Measurements from ENCODE around the gene BICRA. TPM values are rescaled to one million over a fixed set of nuclear protein-coding genes. Genes with fewer than 3 reads are reported as not detected.
A peak's percentile ranks its signal among the peaks of the same experiment; 100 is the strongest.

Gene BICRA
- total RNA-seq, 1 experiment from 2014 or later = 29.3 TPM

DNA sequence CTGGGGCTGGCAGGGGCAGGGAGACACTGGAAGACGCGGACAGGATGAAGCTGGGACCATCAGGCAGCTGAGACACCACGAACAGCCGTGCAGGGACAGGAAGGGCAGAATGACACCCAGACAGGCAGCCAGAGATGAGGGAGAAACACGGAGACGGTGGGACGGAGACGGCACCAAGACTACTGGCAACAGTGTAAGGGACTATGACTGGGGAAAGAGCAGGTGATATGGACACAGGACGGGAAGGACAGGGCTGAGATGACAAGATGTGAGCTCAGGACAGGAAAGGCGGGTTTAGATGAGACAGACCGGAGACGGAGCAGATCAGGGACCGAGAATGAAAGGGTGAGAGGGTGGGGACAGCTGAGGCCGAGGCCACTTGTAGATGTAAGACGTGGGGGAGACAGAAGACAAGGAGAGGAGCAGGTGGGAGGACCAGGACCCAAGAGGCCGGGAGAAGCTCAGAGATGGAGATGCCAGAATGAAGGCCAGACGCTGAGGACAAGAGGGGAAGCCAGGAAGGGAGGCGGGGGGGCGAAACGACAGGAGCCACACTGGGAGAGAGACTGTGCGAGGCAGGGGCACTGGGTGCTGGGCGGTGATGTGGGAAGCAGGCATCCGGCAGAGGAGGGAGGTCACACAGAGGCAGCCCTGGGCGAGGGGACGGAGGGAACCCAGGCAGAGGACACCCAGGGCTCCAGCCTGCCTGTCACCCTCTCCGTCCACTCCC is 86.8 kb downstream of the BICRA start:
- no peaks in the 10 kb centered on the region for H3K4me1 ChIP-seq (ENCODE audit: insufficient read depth, low read length)
- H4K20me1 ChIP-seq (ENCODE audit: control insufficient read depth, insufficient read depth, insufficient read length) = no peaks in the 10 kb centered on the region
- no peak overlapping the region for H2AFZ ChIP-seq (ENCODE audit: low read length)
- no peaks in the 10 kb centered on the region for H3K27me3 ChIP-seq (ENCODE audit: insufficient read depth, low read length)
- no peak overlapping the region for H3K4ac ChIP-seq (ENCODE audit: low read depth, low read length)
- peak overlapping the region in 2 of 3 experiments; percentile 58 to 68; a peak in 4 of 7 replicates for H3K27ac Mint-ChIP-seq
- DNase-seq = no peak
- H3K27me3 Mint-ChIP-seq (ENCODE audit: low read depth) = no peaks in the 10 kb centered on the region
- H2BK120ac ChIP-seq (ENCODE audit: low read depth, low read length, poor library complexity, severe bottlenecking) = no peak overlapping the region
- no peaks in the 10 kb centered on the region for H3K9me3 ChIP-seq (ENCODE audit: control insufficient read depth, low read depth, low read length)
- H3K4me1 Mint-ChIP-seq = peaks cover 2 to 9% of the 10 kb centered on the region in 2 experiments; a peak in 3 of 4 replicates
- H3K79me1 ChIP-seq (ENCODE audit: insufficient read depth, low read depth, low read length, poor library complexity, severe bottlenecking) = no peaks in the 10 kb centered on the region
- H4K5ac ChIP-seq (ENCODE audit: insufficient read length, low read depth, low read length) = no peak overlapping the region
- H3K4me2 ChIP-seq (ENCODE audit: insufficient read depth, insufficient read length, low read length) = no peak overlapping the region
- no peak overlapping the region for H2BK5ac ChIP-seq (ENCODE audit: insufficient read length, low read length)
- H4K8ac ChIP-seq (replicated peaks; ENCODE audit: insufficient read length, low read depth, low read length) = no peak overlapping the region
- no peak overlapping the region; the same call in 1 of the 2 replicates for H3K14ac ChIP-seq (ENCODE audit: insufficient read depth, low read length)
- TF ChIP-seq, protein P1, sequence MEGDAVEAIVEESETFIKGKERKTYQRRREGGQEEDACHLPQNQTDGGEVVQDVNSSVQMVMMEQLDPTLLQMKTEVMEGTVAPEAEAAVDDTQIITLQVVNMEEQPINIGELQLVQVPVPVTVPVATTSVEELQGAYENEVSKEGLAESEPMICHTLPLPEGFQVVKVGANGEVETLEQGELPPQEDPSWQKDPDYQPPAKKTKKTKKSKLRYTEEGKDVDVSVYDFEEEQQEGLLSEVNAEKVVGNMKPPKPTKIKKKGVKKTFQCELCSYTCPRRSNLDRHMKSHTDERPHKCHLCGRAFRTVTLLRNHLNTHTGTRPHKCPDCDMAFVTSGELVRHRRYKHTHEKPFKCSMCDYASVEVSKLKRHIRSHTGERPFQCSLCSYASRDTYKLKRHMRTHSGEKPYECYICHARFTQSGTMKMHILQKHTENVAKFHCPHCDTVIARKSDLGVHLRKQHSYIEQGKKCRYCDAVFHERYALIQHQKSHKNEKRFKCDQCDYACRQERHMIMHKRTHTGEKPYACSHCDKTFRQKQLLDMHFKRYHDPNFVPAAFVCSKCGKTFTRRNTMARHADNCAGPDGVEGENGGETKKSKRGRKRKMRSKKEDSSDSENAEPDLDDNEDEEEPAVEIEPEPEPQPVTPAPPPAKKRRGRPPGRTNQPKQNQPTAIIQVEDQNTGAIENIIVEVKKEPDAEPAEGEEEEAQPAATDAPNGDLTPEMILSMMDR (conservative IDR thresholded peaks at IDR 0.05) = no peak
- no peaks in the 10 kb centered on the region; a peak in 1 of 5 replicates for H3K9me3 Mint-ChIP-seq
- no peaks in the 10 kb centered on the region for H3K23me2 ChIP-seq (ENCODE audit: insufficient read length, low read depth, low read length, poor library complexity, severe bottlenecking)
- H3K56ac ChIP-seq (ENCODE audit: insufficient read length, low read depth, low read length) = no peak overlapping the region
- no peak overlapping the region for H2BK15ac ChIP-seq (ENCODE audit: low read depth, low read length)
- H2BK12ac ChIP-seq (ENCODE audit: insufficient read length, low read depth, low read length) = no peak overlapping the region
- no peak overlapping the region for H2AK5ac ChIP-seq (ENCODE audit: insufficient read length, low read length)
- no peak overlapping the region for H2BK20ac ChIP-seq (ENCODE audit: low read depth, low read length, poor library complexity, severe bottlenecking)
- H3T11ph ChIP-seq (ENCODE audit: low read length) = no peak overlapping the region
- H3K18ac ChIP-seq (ENCODE audit: insufficient read length, low read depth, low read length) = no peak overlapping the region
- no peaks in the 10 kb centered on the region for H3K79me2 ChIP-seq (ENCODE audit: insufficient read depth, low read length)
- H3K36me3 Mint-ChIP-seq (ENCODE audit: insufficient read depth in 1 of 3, low read depth in 3 of 3) = peaks cover 12 to 41% (median 40%) of the 10 kb centered on the region in 3 experiments; a peak in 6 of 7 replicates
- WGBS (ENCODE audit: extremely low coverage, insufficient read length, low lambda C conversion rate) = no CpG with 5 or more reads among the region's 26 CpGs
- no peak overlapping the region for H4K91ac ChIP-seq (ENCODE audit: insufficient read length, low read depth, low read length)
- no peak overlapping the region for H3K9ac ChIP-seq (ENCODE audit: extremely low read depth, insufficient read length, low read length)
- no peak overlapping the region for H3K23ac ChIP-seq (ENCODE audit: insufficient read length, low read depth, low read length)
- no peak overlapping the region; a peak in 1 of 5 replicates for H3K4me3 Mint-ChIP-seq
- H3K27ac ChIP-seq (ENCODE audit: insufficient read length, low read depth, low read length) = no peak overlapping the region

Measured in H9 (cell line).